Measurements from ENCODE around the gene SOX18.

The SOX18 gene

DNA sequence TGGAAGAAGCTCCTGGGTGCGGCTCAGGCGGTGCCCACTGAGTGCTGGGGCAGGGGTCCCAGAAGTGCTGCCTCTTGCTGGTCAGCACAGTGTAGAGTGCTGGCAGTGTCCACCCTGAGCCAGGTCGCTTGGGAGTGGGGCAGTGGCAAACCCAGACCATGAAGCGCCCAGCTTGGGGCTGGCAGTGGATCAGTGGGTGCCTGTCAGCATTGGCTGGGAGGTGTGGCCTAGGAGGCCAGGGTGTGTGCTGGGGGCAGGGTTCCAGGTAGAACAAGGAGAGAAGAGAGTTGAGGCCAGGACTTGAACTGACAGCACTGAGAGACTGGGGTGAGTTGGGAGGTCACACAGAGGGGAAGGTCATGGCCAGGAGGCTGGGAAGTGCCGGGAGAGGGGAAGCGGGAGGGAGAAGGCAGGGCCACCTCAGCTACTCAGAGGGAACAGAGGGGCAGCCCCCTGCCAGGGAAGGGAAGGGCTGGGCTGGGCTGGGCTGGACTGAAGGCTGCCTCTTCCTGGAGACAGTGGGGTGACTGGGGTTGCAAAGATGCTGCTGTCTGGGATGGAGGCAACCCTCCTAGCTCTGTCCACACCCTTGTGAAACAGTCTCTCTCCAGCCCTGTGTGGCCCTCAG is 17.7 kb upstream of the SOX18 start:
- Mint-ChIP-seq H3K27me3 (no peaks in the 10 kb centered on the region), H3K9me3 (no peaks in the 10 kb centered on the region), H3K4me3 (no peak overlapping the region), H3K27ac (no peak overlapping the region), H3K36me3 (ENCODE audit: low read depth) (no peaks in the 10 kb centered on the region), H3K4me1 (peaks cover 39% of the 10 kb centered on the region)
- no peak for DNase-seq
- no peak for ATAC-seq

DNA sequence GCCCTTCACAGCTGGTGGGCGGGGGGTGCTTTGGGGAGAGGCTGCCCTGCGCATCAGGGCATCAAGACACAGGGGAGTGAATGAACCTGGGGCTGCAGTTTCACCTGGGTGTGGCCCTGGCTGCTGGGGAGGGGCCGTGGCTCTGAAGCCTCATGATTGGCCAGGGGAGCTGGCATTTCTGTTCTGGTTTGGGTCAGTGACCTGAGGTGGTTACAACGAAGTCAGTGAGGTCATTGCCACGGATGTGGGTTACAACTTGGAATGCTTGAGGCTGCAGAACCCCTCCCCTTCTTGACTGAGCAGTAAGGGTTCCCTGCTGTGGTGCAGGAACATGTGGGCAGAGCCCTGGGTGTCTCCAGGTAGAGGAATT is 16.5 kb upstream of the SOX18 start:
- Mint-ChIP-seq H3K27ac (peak overlapping the region; percentile 67), H3K4me1 (peaks cover 39% of the 10 kb centered on the region), H3K4me3 (peak overlapping the region; percentile 29), H3K27me3 (no peaks in the 10 kb centered on the region), H3K9me3 (no peaks in the 10 kb centered on the region), H3K36me3 (ENCODE audit: low read depth) (no peaks in the 10 kb centered on the region)
- peak; percentile 68 for ATAC-seq
- peak; percentile 72 for DNase-seq

DNA sequence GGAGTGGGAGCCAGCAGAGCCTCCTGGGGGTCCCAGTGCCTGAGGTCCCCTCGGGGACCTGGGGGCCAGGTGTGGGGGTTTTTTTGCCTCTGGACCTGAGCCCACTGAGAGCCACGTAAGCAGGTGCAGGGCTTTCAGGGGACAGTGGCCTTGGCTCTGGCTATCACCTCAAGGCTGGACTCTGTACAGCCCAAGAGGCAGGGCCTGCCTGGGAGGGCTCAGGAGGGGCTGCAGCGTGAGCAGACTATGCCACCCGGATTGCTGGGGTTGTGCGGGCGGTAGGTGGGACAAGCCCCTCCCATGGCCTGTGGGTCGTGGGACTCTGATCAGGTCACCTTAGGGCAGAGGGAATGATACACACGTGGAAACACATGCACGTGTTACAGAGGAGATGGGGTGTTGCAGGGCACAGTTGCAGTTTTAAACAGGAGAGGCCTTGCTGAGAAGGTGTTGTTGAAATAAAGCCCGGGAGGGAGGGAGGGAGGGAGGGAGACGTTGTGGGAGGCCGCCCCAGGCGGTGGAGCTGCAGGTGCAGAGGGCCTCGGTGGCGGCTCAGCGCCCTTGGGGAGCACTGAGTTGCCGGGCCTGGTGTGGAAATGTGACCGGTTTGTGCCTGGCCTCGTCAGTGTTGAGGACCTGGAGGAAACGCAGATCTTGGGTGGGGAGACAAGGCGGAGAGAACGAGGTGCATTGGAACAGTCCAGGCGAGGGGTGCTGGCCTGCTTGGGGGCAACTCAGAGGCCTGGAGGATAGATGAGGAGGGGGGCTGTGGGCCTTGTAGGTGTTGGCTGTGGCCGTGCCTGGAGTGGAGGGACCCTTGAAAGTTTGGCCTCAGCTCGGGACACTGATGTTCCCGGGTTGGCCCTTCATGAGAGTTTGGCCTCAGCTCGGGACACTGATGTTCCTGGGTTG is 15.9 kb upstream of the SOX18 start:
- ATAC-seq, result no peak
- Mint-ChIP-seq H3K9me3 (no peaks in the 10 kb centered on the region), H3K27ac (peak overlapping the region; percentile 67), H3K4me1 (peaks cover 39% of the 10 kb centered on the region), H3K36me3 (ENCODE audit: low read depth) (no peaks in the 10 kb centered on the region), H3K4me3 (peak overlapping the region; percentile 29), H3K27me3 (no peaks in the 10 kb centered on the region)
- no peak for DNase-seq

DNA sequence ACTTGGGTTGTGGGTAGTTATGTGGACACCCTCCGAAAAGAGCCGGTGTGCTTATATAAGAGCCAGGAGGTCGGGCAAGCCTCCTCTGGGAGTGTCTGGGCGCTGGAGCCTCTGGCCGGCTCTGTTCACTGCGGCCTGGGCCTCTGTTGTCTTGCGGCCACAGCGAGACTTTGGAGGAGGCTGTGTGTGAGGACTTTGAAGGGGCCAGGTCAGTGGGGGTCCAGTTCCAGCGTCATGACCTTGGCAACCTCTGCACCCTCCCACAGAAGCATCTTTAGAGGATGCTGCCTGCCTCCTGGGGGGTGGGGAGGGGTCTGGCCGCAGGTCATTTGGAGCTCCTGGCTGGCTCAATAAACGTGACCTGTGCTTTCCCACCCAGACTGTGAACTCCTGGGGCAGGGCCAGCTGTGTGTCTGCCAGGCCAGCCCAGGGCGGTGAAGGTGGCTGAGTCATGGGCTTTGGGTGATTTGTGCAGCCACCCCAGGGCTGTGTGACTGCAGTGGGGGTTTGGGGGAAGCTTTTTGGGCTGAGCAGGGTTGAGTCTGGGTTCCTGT is 14.8 kb upstream of the SOX18 start:
- no peaks in the 10 kb centered on the region for H3K9me3 Mint-ChIP-seq
- peak overlapping the region; percentile 82 for H3K27ac Mint-ChIP-seq
- ATAC-seq (no peak), DNase-seq (no peak)
- no peaks in the 10 kb centered on the region for H3K36me3 Mint-ChIP-seq (ENCODE audit: low read depth)
- peaks cover 39% of the 10 kb centered on the region for H3K4me1 Mint-ChIP-seq
- H3K27me3 Mint-ChIP-seq, result no peaks in the 10 kb centered on the region
- peak overlapping the region; percentile 87 for H3K4me3 Mint-ChIP-seq

DNA sequence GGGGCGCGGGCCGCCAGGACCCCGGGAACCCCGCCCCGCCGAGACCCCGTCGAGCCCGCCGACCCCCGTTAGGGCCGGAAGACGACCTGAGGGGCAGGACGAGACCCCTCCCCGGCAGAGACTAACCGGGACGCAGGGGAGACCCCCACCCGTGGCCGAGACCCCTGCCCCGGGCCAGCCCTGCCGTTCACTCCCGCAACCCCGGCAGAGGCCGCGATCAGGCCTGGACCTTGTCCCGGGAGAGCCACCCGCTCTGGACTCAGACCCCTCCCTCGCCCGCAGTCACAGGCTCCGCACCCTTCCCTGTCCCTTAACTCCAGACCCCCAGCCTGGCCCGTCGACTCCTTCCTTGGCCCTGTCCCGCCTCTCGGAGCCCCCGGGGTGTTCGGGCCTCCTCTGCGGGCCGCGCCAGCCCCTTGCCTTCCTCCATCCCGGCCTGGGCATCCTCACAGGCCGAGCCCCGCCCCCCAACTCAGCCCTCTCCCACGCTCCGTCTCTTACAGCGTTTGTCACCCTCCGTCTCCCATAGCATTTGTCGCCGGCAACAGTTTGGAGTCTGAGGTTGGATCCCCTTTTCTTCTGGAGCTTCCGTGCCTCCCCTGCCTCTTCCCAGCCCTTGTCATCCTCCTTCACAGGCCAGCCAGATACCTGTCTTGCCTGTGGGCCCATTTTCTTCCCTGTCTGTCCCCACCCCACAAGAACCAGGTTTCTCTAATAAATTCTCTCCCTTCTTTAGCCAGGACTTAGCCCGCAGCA is 14.1 kb upstream of the SOX18 start:
- peaks cover 40% of the 10 kb centered on the region for H3K4me1 Mint-ChIP-seq
- peak overlapping the region; percentile 82 for H3K27ac Mint-ChIP-seq
- H3K9me3 Mint-ChIP-seq, result no peaks in the 10 kb centered on the region
- H3K27me3 Mint-ChIP-seq, result no peaks in the 10 kb centered on the region
- ATAC-seq (no peak), DNase-seq (peak; percentile 61)
- no peaks in the 10 kb centered on the region for H3K36me3 Mint-ChIP-seq (ENCODE audit: low read depth)
- peak overlapping the region; percentile 87 for H3K4me3 Mint-ChIP-seq

DNA sequence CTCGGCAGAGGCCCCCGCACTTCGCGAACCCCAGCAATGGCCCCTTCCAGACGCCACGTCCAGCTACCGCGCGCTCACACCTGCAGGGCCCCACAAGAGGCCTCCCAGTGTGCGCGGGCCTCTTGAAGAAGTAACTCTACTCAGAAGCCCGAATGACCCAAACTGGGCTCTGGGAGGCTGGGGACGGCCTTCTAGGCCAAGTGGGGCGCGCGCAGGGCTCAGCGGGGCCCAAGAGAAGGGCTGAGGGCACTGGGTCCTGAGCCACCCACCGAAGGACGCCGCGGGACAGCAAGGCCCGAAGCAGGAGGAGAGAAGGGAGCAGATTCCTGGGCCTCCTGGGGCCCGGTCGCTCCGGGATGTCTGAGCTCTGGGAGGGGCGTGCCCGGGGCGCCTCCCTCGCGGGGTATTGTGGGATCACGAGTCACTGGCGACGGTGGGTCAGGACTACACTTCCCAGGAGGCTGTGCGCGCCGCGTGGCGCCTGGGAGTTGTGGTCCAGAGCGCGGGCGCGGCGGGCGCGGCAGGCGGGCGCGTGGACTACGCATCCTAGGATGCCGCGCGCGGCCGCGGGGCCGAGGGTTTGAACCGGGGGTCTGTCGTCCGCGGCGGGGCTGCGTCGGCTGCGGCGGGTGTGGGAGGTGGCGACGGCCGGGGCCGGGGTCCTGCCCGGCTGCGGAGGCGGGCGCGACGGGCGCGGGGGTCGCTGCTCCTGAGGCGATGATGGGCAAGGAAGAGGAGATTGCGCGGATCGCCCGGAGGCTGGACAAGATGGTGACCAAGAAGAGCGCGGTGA is 13.4 kb upstream of the SOX18 start, which contains the start of gene TCEA2:
Gene TCEA2 (plus strand): TSS at position 603 of the 793 bp plus-strand sequence. CDS start 115 bp downstream, at position 718.
- peak within 1 kb of the TSS; percentile 82 for H3K27ac Mint-ChIP-seq
- no peaks in the 10 kb centered on the region for H3K9me3 Mint-ChIP-seq
- H3K27me3 Mint-ChIP-seq, result no peaks in the 10 kb centered on the region
- peaks cover 45% of the 10 kb centered on the region for H3K4me1 Mint-ChIP-seq
- DNase-seq, result peak; percentile 97
- H3K4me3 Mint-ChIP-seq, result peak within 1 kb of the TSS; percentile 87
- ATAC-seq, result peak; percentile 85
- H3K36me3 Mint-ChIP-seq (ENCODE audit: low read depth), result no peaks in the 10 kb centered on the region

DNA sequence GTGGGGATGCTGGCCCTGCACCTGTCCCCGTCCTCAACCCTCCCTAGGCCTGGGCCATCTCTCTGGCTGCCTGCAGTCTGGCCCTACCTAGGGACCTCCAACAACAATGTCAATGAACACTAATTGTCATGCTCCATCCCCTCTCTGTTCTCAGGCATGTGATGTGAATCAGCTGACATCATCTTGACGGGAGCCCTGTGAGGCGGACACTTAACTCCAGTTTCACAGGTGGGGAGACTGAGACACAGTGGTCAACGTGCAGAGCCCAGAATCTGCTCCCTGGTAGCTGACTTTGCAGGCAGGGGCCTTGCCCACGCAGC is 12.8 kb upstream of the SOX18 start:
- Mint-ChIP-seq H3K27me3 (no peaks in the 10 kb centered on the region), H3K4me1 (peaks cover 49% of the 10 kb centered on the region), H3K4me3 (peak overlapping the region; percentile 87), H3K9me3 (no peaks in the 10 kb centered on the region), H3K27ac (no peak overlapping the region), H3K36me3 (ENCODE audit: low read depth) (no peaks in the 10 kb centered on the region)
- no peak for ATAC-seq
- no peak for DNase-seq

DNA sequence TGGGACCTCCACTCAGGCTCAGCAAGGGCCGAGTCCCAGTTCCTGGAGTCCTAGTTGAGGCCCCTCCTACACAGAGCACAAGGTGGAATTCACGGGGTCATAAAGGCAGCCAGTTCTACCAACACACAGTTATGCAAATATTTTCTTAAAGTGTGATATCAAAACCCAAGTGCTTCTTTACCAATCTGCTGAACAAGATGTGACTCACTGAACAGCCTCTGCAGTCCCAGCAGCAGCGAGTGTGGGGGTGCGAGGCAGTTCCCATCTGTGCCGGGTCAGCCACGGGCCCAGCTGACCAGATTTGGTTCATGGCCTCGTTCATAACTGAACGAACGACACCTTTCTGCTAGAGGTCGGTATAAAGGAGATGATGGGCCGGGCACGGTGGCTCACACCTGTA is 9.1 kb upstream of the SOX18 start:
- DNase-seq (no peak), ATAC-seq (no peak)
- Mint-ChIP-seq H3K36me3 (ENCODE audit: low read depth) (no peaks in the 10 kb centered on the region), H3K27me3 (no peaks in the 10 kb centered on the region), H3K4me1 (peaks cover 21% of the 10 kb centered on the region), H3K27ac (no peak overlapping the region), H3K9me3 (no peaks in the 10 kb centered on the region), H3K4me3 (peak overlapping the region; percentile 65)

DNA sequence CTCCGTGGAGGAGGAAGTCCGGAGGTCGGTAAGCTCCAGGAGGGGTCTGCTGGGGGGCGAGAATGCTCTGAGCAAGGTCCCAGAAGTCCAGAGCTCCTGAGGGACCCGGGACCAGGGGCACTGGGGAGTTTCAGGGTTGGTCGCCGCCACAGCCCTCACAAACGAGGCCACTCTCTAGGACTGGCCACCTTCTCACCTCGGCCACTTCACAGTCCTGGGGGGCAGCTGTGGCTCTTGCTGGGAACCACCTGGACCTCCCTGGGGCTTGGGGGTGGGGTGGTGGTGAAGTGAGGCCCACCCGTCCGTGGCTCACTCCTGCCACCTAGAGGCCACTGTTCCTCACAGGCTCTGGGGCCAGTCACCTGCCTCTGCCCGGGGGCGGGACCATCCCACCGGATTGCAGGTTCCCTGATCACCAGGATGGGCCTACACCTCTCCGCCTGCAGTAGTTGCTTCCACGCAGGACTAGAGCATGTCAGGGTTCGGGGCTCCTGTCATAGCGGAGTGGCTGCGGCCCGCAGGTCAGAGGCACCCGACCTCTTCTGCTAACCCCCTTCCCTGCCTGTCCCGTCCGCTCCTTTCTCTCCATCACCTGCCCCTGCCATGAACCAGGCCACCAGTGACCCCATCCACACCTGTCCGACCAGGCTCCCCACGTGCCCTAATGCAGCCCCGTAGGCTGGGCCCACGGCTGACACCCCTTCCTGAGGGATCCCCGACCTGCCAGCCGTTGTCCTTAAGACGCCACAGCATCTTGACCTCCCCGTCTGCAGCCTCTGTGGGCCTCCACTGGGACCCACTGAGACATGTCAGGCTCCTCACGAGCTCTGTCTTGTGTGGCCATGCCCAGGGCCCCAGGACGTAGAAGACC is 8.4 kb upstream of the SOX18 start:
- Mint-ChIP-seq H3K9me3 (no peaks in the 10 kb centered on the region), H3K27ac (no peak overlapping the region), H3K36me3 (ENCODE audit: low read depth) (no peaks in the 10 kb centered on the region), H3K4me1 (peaks cover 21% of the 10 kb centered on the region), H3K27me3 (no peaks in the 10 kb centered on the region), H3K4me3 (peak overlapping the region; percentile 65)
- DNase-seq (peak; percentile 95), ATAC-seq (peak; percentile 70)

DNA sequence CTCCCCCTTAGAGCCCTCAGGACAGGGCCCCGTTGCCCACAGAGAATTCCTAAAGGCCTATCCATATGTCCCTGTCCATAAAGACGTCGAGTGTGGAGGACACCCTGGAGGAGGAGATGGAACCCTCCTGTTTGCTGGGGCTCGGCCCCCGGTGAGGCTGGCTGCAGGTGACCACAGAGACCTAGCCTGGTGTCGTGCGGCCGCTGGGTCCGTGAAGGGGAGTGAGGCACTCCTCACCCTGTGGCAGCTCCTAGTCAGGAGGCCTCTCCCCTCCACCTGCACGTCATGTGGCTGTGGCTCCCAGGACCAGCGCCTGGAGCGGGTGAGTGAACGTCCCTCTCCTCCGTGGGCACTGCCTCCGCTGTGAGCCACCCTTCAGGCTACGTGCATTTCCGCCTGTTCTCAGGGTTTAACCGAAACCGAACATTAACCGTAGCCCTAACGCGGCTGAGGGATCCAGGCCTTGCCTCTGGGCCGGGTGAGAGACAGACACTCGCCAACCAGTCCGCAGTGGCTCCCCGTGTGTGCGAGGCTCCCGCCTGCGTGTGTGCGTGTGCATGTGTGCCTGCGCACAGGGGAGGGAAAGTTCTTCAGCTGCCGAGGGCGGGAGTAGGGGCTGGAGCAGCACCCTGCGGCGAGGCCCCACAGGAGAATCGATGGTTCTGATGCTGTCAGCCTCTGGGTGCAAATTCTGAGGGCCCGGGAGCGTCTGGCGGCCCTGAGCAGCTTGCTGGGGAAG is 7.6 kb upstream of the SOX18 start:
- peaks cover 19% of the 10 kb centered on the region for H3K4me1 Mint-ChIP-seq
- DNase-seq (no peak), ATAC-seq (peak; percentile 38)
- H3K27ac Mint-ChIP-seq, result no peak overlapping the region
- H3K9me3 Mint-ChIP-seq, result no peaks in the 10 kb centered on the region
- H3K4me3 Mint-ChIP-seq, result peak overlapping the region; percentile 65
- H3K27me3 Mint-ChIP-seq, result no peaks in the 10 kb centered on the region
- no peaks in the 10 kb centered on the region for H3K36me3 Mint-ChIP-seq (ENCODE audit: low read depth)

DNA sequence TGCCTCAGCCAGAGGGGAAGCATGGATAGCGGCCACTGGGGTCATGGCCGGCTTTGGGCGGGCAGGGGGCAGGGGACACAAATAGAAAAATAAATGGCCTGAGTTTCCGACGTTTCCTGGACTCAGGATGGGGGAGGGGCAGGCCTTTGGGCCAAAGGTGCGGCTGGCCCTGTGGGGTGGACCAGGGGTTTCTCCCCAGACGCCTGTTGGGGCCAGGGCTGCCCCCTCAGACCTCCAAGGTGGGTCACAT is 7.1 kb upstream of the SOX18 start:
- DNase-seq, result no peak
- ATAC-seq, result no peak
- Mint-ChIP-seq H3K36me3 (ENCODE audit: low read depth) (no peaks in the 10 kb centered on the region), H3K4me3 (no peak overlapping the region), H3K9me3 (no peaks in the 10 kb centered on the region), H3K4me1 (peaks cover 19% of the 10 kb centered on the region), H3K27me3 (peaks cover 4% of the 10 kb centered on the region), H3K27ac (no peak overlapping the region)

DNA sequence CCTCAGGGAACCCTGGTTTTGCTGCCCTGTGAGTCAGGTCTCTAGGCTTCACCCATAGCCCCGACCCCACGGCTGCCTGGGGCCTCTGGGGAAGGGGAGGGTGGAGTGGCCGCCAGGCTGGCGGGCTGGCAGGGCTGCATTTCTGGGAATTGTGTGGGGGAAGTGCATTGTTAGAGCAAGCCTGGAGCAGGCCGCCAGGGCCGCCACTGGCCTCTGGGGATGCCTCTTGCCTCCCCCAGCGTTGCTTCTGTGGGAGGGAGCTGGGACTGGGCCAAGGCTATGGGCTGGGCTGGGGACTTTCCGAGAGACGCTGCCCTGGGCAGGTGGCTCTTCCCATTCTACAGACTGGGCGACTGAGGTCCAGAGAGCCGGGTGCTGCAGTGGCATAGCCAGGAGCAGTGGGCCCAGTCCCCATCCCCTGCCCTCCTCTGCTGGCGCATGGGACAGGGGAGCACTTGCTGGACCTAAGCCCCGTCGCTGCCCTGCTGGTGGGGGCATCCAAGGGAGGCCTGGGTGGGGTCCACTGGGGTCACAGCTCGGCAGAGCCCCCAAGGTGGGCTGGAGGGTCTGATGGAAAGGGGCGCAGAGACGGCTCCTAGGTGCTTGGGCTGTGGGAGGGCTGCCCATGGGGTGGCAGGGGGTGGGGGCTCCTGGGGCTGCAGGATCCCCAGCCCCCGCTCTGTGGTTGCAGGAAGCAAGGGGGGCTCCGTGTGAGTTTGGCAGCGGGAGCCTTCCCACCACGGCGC is 6.6 kb upstream of the SOX18 start:
- Mint-ChIP-seq H3K4me3 (no peak overlapping the region), H3K27ac (no peak overlapping the region), H3K36me3 (ENCODE audit: low read depth) (no peaks in the 10 kb centered on the region), H3K9me3 (no peaks in the 10 kb centered on the region), H3K4me1 (peaks cover 19% of the 10 kb centered on the region), H3K27me3 (peaks cover 5% of the 10 kb centered on the region)
- ATAC-seq (no peak), DNase-seq (no peak)
